ENCODE data around the gene PTN.

Gene PTN

GRCh38 chr7:137302081-137302480 lies 41.5 kb downstream of the PTN start:
- Histone ChIP-seq H2AFZ (ENCODE audit: low read length) (no peak overlapping the region), H3K27ac (ENCODE audit: low read length) (no peak overlapping the region), H3K9me3 (replicated peaks; ENCODE audit: insufficient read depth, low read length) (no peaks in the 10 kb centered on the region), H3K9ac (ENCODE audit: low read length) (no peak overlapping the region), H3K36me3 (replicated peaks; ENCODE audit: insufficient read depth, low read length) (no peaks in the 10 kb centered on the region), H3K4me2 (ENCODE audit: low read depth, low read length) (no peak overlapping the region), H3K79me2 (ENCODE audit: low read length) (no peaks in the 10 kb centered on the region), H3K4me1 (ENCODE audit: low read length) (0 out of 2 replicates have a peak, but pooled peaks cover 3% of the 10 kb centered on the region), H3K9me2 (replicated peaks; ENCODE audit: insufficient read depth, low read length) (no peaks in the 10 kb centered on the region), H3F3A (ENCODE audit: insufficient read depth, low read length) (no peaks in the 10 kb centered on the region), H3K27me3 (replicated peaks; ENCODE audit: insufficient read depth, low read length) (no peaks in the 10 kb centered on the region), H3K4me3 (ENCODE audit: low read length) (no peak overlapping the region), H4K20me1 (ENCODE audit: insufficient read depth, low read length) (no peaks in the 10 kb centered on the region)
- DNase-seq, result no peak
- no peak for TF ChIP-seq EZH2phosphoT487 (IDR thresholded peaks at IDR 0.05; ENCODE audit: low read length)
- no peak for TF ChIP-seq EZH2 (optimal IDR thresholded peaks at IDR 0.05; ENCODE audit: low read depth, low read length)
- TF ChIP-seq CTCF (IDR thresholded peaks at IDR 0.05; ENCODE audit: low read length), result no peak

GRCh38 chr7:137298464-137298794 lies 45.1 kb downstream of the PTN start:
- no peak overlapping the region for H3K27ac ChIP-seq (ENCODE audit: low read length)
- no peak overlapping the region for H3K4me2 ChIP-seq (ENCODE audit: low read depth, low read length)
- no peak overlapping the region for H3K9ac ChIP-seq (ENCODE audit: low read length)
- H3K4me3 ChIP-seq (ENCODE audit: low read length), result no peak overlapping the region
- no peak for DNase-seq
- H4K20me1 ChIP-seq (ENCODE audit: insufficient read depth, low read length), result no peaks in the 10 kb centered on the region
- no peak for TF ChIP-seq EZH2phosphoT487 (IDR thresholded peaks at IDR 0.05; ENCODE audit: low read length)
- TF ChIP-seq CTCF (IDR thresholded peaks at IDR 0.05; ENCODE audit: low read length), result no peak
- no peak for TF ChIP-seq EZH2 (optimal IDR thresholded peaks at IDR 0.05; ENCODE audit: low read depth, low read length)
- H3F3A ChIP-seq (ENCODE audit: insufficient read depth, low read length), result no peaks in the 10 kb centered on the region
- H3K4me1 ChIP-seq (ENCODE audit: low read length), result peaks cover 23% of the 10 kb centered on the region
- H3K9me3 ChIP-seq (replicated peaks; ENCODE audit: insufficient read depth, low read length), result no peaks in the 10 kb centered on the region
- H3K27me3 ChIP-seq (replicated peaks; ENCODE audit: insufficient read depth, low read length), result no peaks in the 10 kb centered on the region
- no peaks in the 10 kb centered on the region for H3K9me2 ChIP-seq (replicated peaks; ENCODE audit: insufficient read depth, low read length)
- no peaks in the 10 kb centered on the region for H3K36me3 ChIP-seq (replicated peaks; ENCODE audit: insufficient read depth, low read length)
- no peaks in the 10 kb centered on the region for H3K79me2 ChIP-seq (ENCODE audit: low read length)
- H2AFZ ChIP-seq (ENCODE audit: low read length), result no peak overlapping the region

GRCh38 chr7:137297551-137298463 lies 45.7 kb downstream of the PTN start:
- Histone ChIP-seq H3K79me2 (ENCODE audit: low read length) (no peaks in the 10 kb centered on the region), H3K9ac (ENCODE audit: low read length) (no peak overlapping the region)

DNA sequence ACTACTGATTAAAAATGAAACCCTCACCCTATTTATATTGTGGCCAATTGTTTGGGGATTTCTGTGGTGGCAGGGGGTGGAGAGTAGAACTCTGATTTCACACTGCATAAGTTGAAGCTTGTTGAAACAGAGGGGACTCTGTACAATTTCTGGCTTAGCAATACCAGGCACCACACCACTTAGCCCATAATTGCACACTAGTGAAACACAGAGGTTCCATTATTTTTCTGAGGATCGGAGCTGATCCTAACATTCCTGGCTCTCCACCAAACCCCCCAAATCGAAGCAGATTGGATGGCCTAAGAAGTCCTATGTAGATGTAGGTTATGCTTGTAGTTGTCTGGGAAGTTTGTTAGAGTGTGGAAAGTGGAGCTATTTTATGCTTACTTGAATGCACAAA lies 47.0 kb downstream of the PTN start:
- no peaks in the 10 kb centered on the region for H4K20me1 ChIP-seq (ENCODE audit: insufficient read depth, low read length)
- no peaks in the 10 kb centered on the region for H3K79me2 ChIP-seq (ENCODE audit: low read length)
- DNase-seq, result no peak

More at GRCh38 chr7:137297551-137298463, 45.7 kb downstream of the PTN start:
- no peak for DNase-seq
- no peaks in the 10 kb centered on the region for H4K20me1 ChIP-seq (ENCODE audit: insufficient read depth, low read length)
- H3K4me1 ChIP-seq (ENCODE audit: low read length), result peaks cover 29% of the 10 kb centered on the region
- no peak overlapping the region for H3K27ac ChIP-seq (ENCODE audit: low read length)
- TF ChIP-seq EZH2phosphoT487 (IDR thresholded peaks at IDR 0.05; ENCODE audit: low read length), result no peak
- no peak overlapping the region for H2AFZ ChIP-seq (ENCODE audit: low read length)
- no peaks in the 10 kb centered on the region for H3K36me3 ChIP-seq (replicated peaks; ENCODE audit: insufficient read depth, low read length)
- no peaks in the 10 kb centered on the region for H3K27me3 ChIP-seq (replicated peaks; ENCODE audit: insufficient read depth, low read length)
- no peak overlapping the region for H3K4me2 ChIP-seq (ENCODE audit: low read depth, low read length)
- no peaks in the 10 kb centered on the region for H3F3A ChIP-seq (ENCODE audit: insufficient read depth, low read length)
- H3K4me3 ChIP-seq (ENCODE audit: low read length), result no peak overlapping the region
- H3K9me2 ChIP-seq (replicated peaks; ENCODE audit: insufficient read depth, low read length), result no peaks in the 10 kb centered on the region
- H3K9me3 ChIP-seq (replicated peaks; ENCODE audit: insufficient read depth, low read length), result no peaks in the 10 kb centered on the region

More for the DNA sequence above, 47.0 kb downstream of the PTN start:
- 0 out of 2 replicates have a peak overlapping the region, but pooled peaks have one; percentile 12 for H3K4me2 ChIP-seq (ENCODE audit: low read depth, low read length)
- H3F3A ChIP-seq (ENCODE audit: insufficient read depth, low read length), result no peaks in the 10 kb centered on the region
- H2AFZ ChIP-seq (ENCODE audit: low read length), result no peak overlapping the region
- no peaks in the 10 kb centered on the region for H3K9me3 ChIP-seq (replicated peaks; ENCODE audit: insufficient read depth, low read length)
- peaks cover 38% of the 10 kb centered on the region for H3K4me1 ChIP-seq (ENCODE audit: low read length)
- H3K27me3 ChIP-seq (replicated peaks; ENCODE audit: insufficient read depth, low read length), result no peaks in the 10 kb centered on the region
- H3K9me2 ChIP-seq (replicated peaks; ENCODE audit: insufficient read depth, low read length), result no peaks in the 10 kb centered on the region
- H3K27ac ChIP-seq (ENCODE audit: low read length), result no peak overlapping the region
- H3K4me3 ChIP-seq (ENCODE audit: low read length), result no peak overlapping the region
- H3K36me3 ChIP-seq (replicated peaks; ENCODE audit: insufficient read depth, low read length), result no peaks in the 10 kb centered on the region
- TF ChIP-seq EZH2 (optimal IDR thresholded peaks at IDR 0.05; ENCODE audit: low read depth, low read length) (no peak), CTCF (IDR thresholded peaks at IDR 0.05; ENCODE audit: low read length) (no peak), EZH2phosphoT487 (IDR thresholded peaks at IDR 0.05; ENCODE audit: low read length) (no peak)
- no peak overlapping the region for H3K9ac ChIP-seq (ENCODE audit: low read length)
